ENCODE results near the gene MERTK.
"Not testable (repeated sequence)": the region's sequence is repeated elsewhere in the genome, so short reads cannot be mapped to it uniquely, and the experiment has no call there.

Gene MERTK

GRCh38 chr2:112048887-112049286 is 150.5 kb downstream of the MERTK start:
- DNase-seq, result peak; percentile 21

GRCh38 chr2:112050316-112050715 is 151.9 kb downstream of the MERTK start:
- DNase-seq, result no peak

GRCh38 chr2:112053917-112054846 is 155.8 kb downstream of the MERTK start:
- peak; percentile 98 for DNase-seq

GRCh38 chr2:112054847-112055729 is 156.7 kb downstream of the MERTK start, which contains the start of gene TMEM87B:
Gene TMEM87B, plus strand, starts transcription at chr2:112055269. Its CDS starts 323 bp downstream, at chr2:112055592.
- peak; percentile 97 for DNase-seq

- peak; percentile 40 for DNase-seq
Observed at GRCh38 chr2:112055730-112056625, 157.6 kb downstream of the MERTK start.

- no peak for DNase-seq
Observed at GRCh38 chr2:112056626-112056987, 158.2 kb downstream of the MERTK start.

GRCh38 chr2:112059671-112060070 is 161.3 kb downstream of the MERTK start:
- no peak for DNase-seq

- DNase-seq, result no peak
Observed at GRCh38 chr2:112061299-112061698, 162.9 kb downstream of the MERTK start.

GRCh38 chr2:112061840-112062239 is 163.4 kb downstream of the MERTK start:
- DNase-seq, result no peak

GRCh38 chr2:112062894-112063293 is 164.5 kb downstream of the MERTK start:
- no peak for DNase-seq

- DNase-seq, result no peak
Observed at GRCh38 chr2:112065486-112065885, 167.1 kb downstream of the MERTK start.

- DNase-seq, result no peak
Observed at GRCh38 chr2:112065966-112066365, 167.6 kb downstream of the MERTK start.

- DNase-seq, result not testable (repeated sequence)
Observed at GRCh38 chr2:112069794-112070193, 171.4 kb downstream of the MERTK start.

- DNase-seq, result no peak
Observed at GRCh38 chr2:112073875-112074274, 175.5 kb downstream of the MERTK start.

- DNase-seq, result no peak
Observed at GRCh38 chr2:112074506-112074905, 176.1 kb downstream of the MERTK start.

GRCh38 chr2:112075490-112076260 is 177.3 kb downstream of the MERTK start:
- no peak for DNase-seq

GRCh38 chr2:112077814-112078213 is 179.4 kb downstream of the MERTK start:
- no peak for DNase-seq

All from KG1 (cell line).